GM21786 (cell line): Measurements from ENCODE around the gene LAMA4.

Experiments used
- ATAC-seq: cut with Tn5 transposase; IDR thresholded peaks from one replicate; pipeline ENCODE4 v1.9.1; 2021; ENCODE audit not compliant: unreplicated experiment

Gene LAMA4

GRCh38 chr6:112153926-112154607, 100.3 kb downstream of the LAMA4 start:
- ATAC-seq = no peak

- ATAC-seq = no peak
Observed at GRCh38 chr6:112150363-112150762, 104.0 kb downstream of the LAMA4 start.

GRCh38 chr6:112149719-112150263, 104.6 kb downstream of the LAMA4 start:
- no peak for ATAC-seq

GRCh38 chr6:112149236-112149635, 105.1 kb downstream of the LAMA4 start:
- ATAC-seq = no peak

- ATAC-seq = no peak
Observed at GRCh38 chr6:112148103-112148502, 106.3 kb downstream of the LAMA4 start.

- no peak for ATAC-seq
Observed at GRCh38 chr6:112145080-112145573, 109.2 kb downstream of the LAMA4 start.

- ATAC-seq = no peak
Observed at GRCh38 chr6:112144145-112144926, 110.0 kb downstream of the LAMA4 start.

GRCh38 chr6:112141707-112142106, 112.7 kb downstream of the LAMA4 start:
- ATAC-seq = no peak

- ATAC-seq = no peak
Observed at GRCh38 chr6:112139052-112139451, 115.3 kb downstream of the LAMA4 start.

GRCh38 chr6:112130878-112131277, 123.5 kb downstream of the LAMA4 start:
- ATAC-seq = no peak

- ATAC-seq = no peak
Observed at GRCh38 chr6:112128208-112128607, 126.2 kb downstream of the LAMA4 start.

- no peak for ATAC-seq
Observed at GRCh38 chr6:112123982-112124381, 130.4 kb downstream of the LAMA4 start.

- ATAC-seq = no peak
Observed at GRCh38 chr6:112122756-112123155, 131.6 kb downstream of the LAMA4 start.

- no peak for ATAC-seq
Observed at GRCh38 chr6:112118034-112118433, 136.3 kb downstream of the LAMA4 start.

- no peak for ATAC-seq
Observed at GRCh38 chr6:112117554-112117953, 136.8 kb downstream of the LAMA4 start.

GRCh38 chr6:112116221-112116620, 138.1 kb downstream of the LAMA4 start:
- ATAC-seq = no peak

GRCh38 chr6:112114577-112115223, 139.7 kb downstream of the LAMA4 start:
- no peak for ATAC-seq

- ATAC-seq = no peak
Observed at GRCh38 chr6:112113918-112114317, 140.4 kb downstream of the LAMA4 start.

- ATAC-seq = no peak
Observed at GRCh38 chr6:112113431-112113830, 140.9 kb downstream of the LAMA4 start.

GRCh38 chr6:112109262-112109661, 145.1 kb downstream of the LAMA4 start:
- ATAC-seq = no peak

- no peak for ATAC-seq
Observed at GRCh38 chr6:112106562-112106961, 147.8 kb downstream of the LAMA4 start.
